Kasumi-1 (cell line): Measurements from ENCODE around the gene ANKS1A.

Source experiments
- DNase-seq, 2 experiments: peaks; one replicate each; lab custom pipeline; 2025; lab: John Stamatoyannopoulos, UW

The ANKS1A gene

DNA sequence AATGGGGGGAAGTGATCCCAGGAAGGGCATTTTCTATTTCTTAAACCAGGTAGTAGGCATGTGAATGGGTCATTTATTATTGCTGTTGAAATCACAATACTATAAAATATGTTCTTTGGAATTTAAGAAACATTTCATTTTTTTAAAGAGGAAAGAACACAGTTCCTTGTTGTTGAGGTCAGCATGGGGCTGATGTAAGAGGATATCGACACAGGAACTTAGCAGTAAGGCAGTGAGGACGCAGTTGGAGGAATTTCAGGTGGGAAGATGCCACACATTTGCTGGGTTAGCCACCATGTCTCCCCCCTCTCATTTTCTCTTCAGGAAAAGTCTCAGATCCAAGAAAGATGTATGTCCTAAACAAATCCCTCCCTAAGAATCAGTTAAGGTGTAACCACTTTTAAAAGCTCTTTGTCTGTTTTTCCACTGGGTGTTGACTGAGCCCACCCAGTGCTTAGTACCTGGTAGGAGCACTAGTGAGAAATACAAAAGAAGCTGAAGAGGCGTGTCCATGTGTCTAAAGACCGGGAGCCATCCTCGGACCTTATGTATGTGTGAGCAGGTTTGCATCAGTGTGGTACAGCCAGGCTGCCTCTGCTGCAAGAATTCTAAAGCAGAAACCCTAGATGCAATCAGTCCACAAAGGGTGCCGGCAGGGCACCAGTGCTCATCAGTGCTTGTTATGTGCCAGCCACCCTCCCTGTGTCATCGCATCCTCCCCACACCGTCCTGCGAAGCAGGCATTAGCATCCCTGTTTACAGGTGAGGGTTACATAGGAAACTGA is 153.2 kb downstream of the ANKS1A start:
- no peak for DNase-seq

- no peak for DNase-seq
These were observed 154.5 kb downstream of the ANKS1A start for GRCh38 chr6:35043381-35044130.

DNA sequence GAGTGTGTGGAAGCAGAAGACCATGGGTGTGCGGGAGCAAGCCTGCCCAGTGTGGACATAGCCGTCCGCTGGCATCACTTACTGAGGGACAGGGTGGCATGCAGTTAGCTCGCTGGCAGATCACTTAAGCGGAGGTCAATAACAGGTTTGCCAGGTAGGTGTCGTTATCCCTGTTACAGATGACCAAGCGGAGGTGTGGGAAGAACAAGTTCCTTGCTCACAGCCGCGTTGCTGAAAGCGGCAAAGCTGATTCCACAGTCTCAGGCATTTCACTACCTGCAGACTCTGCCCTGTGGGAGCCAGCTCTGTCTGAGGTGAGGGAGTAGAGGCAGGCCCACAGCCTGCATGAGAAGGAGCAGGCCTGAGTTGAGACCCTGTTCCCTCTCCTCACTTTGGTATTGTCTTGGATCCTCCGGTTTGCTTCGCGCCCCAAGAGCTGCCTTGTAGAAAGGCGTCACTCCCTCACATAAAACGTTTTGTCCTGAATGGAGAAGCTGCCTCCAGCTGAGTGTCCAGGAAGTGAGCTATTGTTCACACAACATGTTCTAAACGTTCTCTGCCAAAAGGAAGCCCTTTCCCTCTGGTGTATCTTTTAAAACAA is 155.2 kb downstream of the ANKS1A start:
- peak; percentile 75 to 86 for DNase-seq

DNA sequence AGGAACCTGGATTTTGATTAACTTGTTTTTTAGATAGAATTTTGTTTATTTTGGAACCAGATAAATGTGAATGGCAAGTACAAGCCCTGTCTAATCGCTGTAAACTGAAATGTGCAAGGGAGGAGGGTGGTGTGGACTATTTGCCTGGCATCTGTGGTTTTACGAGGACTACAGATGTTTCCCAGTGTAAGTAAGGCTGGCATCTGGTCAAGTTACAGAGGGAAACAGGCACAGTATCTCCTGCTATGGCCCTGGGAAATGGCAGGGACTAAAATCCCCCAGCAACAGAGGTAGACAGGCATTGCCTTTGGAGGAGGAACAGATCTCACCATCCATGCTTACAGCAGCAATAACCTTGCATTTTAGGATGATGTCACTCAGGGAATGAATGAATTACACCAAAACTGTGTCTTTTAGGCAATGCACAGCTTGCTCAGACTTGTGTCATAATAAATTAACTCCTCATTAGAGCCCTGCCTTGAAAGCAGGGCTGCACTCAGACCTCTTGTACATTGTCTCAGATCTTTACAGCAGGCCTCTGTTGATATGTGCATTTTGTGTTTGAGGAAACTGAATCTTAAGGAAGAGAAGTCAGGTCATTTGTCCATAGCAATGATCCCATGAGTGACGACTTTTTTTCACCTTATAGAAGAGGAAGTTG is 155.8 kb downstream of the ANKS1A start:
- peak; percentile 75 to 86 for DNase-seq

GRCh38 chr6:35046103-35046502 is 157.0 kb downstream of the ANKS1A start:
- DNase-seq, result no peak

DNA sequence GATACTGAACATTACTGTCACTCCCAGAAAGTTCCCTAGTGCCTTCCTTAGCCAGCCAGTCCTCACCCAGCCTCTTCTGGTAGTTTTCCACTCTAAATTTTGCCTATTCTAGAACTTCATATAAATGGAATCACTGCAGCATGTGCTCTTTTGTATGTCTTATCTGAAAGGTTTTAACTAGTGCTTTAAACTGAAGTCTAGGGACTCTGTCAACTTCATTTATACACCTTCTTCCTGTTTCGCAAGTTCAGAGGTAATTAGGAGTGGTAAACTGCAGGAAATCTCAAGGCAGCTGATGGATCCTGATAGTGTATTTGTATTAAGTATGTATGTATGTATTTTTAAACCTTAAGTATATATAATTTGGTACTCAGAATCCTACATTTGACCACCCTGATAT is 157.8 kb downstream of the ANKS1A start:
- peak in 1 of 2 experiments; percentile 67 for DNase-seq

DNA sequence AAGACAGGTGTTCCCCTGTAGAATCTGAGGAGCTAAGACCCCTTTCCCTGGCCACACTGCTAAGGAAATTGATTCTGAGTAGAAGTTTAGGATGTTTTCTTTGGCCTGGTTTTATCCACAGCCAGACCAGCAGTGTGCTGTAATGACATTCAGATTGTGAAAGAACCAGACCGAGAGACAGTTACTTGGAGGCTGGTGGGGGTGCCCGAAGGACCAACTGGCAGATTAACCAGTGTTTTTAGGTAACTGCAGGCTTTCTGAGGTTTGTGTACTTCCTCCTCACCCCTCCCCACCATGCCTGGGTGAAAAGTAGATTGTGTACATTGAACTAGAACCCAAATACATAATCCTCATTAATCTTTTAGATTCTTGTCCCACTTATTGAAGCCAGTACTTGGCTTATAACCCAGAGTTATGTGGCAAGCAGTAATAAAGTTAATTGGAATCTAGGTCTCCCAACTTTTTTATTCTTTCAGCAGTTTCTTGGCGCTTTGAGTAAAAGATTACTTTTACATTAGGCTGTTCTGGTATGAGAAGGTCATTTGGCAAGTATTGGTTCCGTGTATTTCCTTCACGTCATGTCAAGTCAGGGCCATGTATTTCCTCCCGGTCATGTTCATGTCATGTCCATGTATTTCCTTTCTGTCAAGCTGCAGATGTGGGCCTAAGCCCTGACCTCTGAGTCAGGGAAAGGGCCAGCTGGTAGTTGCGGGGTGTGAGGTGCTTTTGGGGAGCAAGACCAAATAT is 158.4 kb downstream of the ANKS1A start:
- peak; percentile 92 to 93 for DNase-seq

DNA sequence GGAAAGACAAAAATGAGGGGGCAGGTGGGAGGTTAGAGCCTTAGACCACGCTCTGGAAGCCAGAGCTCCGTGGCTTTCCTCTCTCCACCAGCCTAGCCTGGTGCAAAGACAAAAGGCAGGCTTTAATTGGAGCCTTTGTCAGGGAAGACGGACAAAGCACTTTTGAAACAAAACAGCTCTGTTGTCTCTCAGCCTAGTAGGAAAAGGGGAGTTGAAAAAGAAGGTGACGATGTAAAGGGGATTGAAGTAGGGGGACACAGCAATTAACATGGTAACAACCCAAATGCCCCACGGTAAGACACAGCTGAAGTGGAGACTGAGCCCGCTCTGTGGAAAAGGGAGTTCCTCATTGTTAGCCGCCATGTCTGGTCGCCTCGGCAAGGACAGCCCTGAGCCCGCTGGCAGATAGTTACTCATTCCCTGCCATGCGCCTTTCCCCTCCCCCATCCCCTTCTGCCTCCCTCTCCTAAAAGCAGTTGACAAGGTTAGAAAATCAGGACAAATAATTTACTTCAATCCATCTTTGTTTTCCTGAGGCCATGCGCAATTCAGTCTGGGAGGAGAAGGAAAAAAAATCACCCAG is 159.1 kb downstream of the ANKS1A start:
- DNase-seq, result peak; percentile 22 to 24

- DNase-seq, result no peak
These were observed 159.6 kb downstream of the ANKS1A start for GRCh38 chr6:35048631-35049083.

DNA sequence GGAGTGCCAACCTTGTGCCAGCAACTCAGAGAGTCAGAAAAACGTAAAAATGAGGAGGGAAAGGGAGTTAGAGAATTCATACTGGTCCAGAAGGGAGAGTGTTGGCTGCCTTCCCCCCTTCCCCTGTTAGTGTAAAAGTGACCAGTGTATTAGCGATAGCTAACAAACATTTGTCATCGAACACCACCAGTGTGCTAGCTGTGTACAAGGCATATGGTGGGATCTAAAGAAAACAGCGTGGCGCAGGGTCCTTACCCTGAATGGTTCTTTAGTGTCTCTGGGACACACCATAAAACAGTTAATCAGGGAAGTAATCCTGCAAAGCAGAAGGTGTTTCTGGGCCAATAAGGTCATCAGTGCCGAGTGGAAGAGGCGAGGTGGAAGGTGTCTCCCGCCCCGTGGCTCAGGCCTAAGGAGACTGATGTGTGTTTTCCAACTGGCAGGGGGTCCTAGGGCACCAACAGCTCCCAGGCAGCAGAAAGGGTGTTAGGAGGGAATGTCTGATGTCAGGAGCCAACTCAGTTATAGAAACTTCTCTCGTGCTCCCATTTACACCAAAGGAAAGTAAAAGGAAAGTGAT is 160.2 kb downstream of the ANKS1A start:
- DNase-seq, result no peak

GRCh38 chr6:35049900-35050756 is 161.1 kb downstream of the ANKS1A start:
- no peak for DNase-seq

GRCh38 chr6:35050757-35051330 is 161.8 kb downstream of the ANKS1A start:
- no peak for DNase-seq

- no peak for DNase-seq
These were observed 162.3 kb downstream of the ANKS1A start for GRCh38 chr6:35051396-35051795.

DNA sequence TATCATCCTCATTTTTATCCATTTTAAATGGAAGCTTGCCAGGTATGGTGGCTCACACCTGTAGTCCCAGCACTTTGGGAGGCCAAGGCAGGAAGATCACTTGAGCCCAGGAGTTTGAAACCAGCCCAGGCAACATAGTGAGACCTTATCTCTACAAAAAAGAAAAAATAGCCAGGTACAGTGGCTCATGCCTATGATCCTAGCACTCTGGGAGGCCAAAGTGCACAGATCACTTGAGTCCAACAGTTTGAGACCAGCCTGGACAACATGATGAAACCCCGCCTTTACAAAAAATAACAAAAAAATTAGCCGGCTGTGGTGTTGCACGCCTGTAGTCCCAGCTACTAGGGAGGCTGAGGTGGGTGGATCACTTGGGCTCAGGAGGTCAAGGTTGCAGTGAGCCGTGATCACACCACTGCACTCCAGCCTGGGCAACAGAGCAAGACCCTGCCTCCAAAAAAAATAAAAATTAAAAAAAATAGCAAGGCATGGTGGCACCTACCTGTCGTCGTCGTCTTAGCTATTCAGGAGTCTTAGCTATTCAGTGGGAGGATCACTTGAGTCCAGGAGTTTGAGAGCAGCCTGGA is 163.0 kb downstream of the ANKS1A start:
- DNase-seq, result no peak

GRCh38 chr6:35052694-35053565 is 163.9 kb downstream of the ANKS1A start:
- DNase-seq, result peak; percentile 54 to 72

- DNase-seq, result no peak
These were observed 164.6 kb downstream of the ANKS1A start for GRCh38 chr6:35053701-35054100.

- no peak for DNase-seq
These were observed 165.2 kb downstream of the ANKS1A start for GRCh38 chr6:35054106-35054742.

DNA sequence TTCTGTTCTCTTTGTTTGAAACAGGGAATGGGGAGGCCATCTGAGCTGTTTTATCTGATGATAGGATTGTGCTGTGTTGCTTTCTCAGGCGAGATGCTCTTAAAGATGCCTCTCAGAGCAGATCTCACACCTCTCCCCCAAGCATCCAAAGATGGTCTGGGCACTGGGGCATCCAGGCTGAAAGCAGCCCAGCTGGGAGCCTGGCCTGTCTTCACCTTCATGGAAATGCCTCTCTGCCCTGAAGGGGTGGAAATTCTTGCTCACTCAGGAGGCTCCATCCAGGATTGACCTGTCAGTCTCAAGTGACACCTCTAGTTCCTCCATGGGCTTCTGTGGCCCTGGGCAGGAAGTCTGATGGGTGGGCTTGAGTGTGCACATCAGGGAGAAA is 165.7 kb downstream of the ANKS1A start:
- DNase-seq, result no peak
